GM12872 (cell line): ENCODE results near the gene GNG2.

Experiments used
- CTCF ChIP-seq: IDR thresholded peaks from 3 replicates; pipeline ENCODE4 v1.5.1; 2011; ENCODE audit warnings: low read depth, mild to moderate bottlenecking, low read length, moderate library complexity; ENCODE audit not compliant: insufficient read depth

The GNG2 gene

GRCh38 chr14:51894250-51894649, 33.8 kb downstream of the GNG2 start:
- no peak for TF ChIP-seq CTCF

- no peak for TF ChIP-seq CTCF
Measured at GRCh38 chr14:51895375-51895774, 35.0 kb downstream of the GNG2 start.

GRCh38 chr14:51897791-51898355, 37.5 kb downstream of the GNG2 start:
- no peak for TF ChIP-seq CTCF

- no peak for TF ChIP-seq CTCF
Measured at GRCh38 chr14:51901475-51902024, 41.1 kb downstream of the GNG2 start.

- no peak for TF ChIP-seq CTCF
Measured at GRCh38 chr14:51908086-51908485, 47.7 kb downstream of the GNG2 start.

- no peak for TF ChIP-seq CTCF
Measured at GRCh38 chr14:51912112-51912786, 51.8 kb downstream of the GNG2 start.

GRCh38 chr14:51914310-51914709, 53.9 kb downstream of the GNG2 start:
- TF ChIP-seq CTCF: no peak
